Gastrocnemius medialis (tissue), 4 donors: ENCODE data around the gene WSCD1. TPM values are rescaled to one million over a fixed set of nuclear protein-coding genes. Genes with fewer than 3 reads are reported as not detected.

ENCODE experiments used
- ATAC-seq, 2 donors: fragments of 150-250 bp; one replicate each; pipeline ENCODE4 v1.9.1; 2016
- DNase-seq, 2 donors: peaks; one replicate each; pipeline ENCODE4 v3.0.0-alpha.2; 2019
- H3K27ac ChIP-seq, 4 donors: fragments of 200-600 bp; sonication (generic); 1 replicate in 1 of 4; 2 replicates in 3 of 4; pipeline ENCODE4 v1.5.1; 2016 to 2018; ENCODE audit warnings: mild to moderate bottlenecking in 2 of 4, moderate library complexity in 1 of 4
- H3K27me3 ChIP-seq, 3 donors: fragments of 200-600 bp; sonication (generic) in 2 of 3; 1 replicate in 1 of 3; 2 replicates in 2 of 3; pipeline versions ENCODE4 v1.5.1 to v1.6.0; 2016 to 2019; ENCODE audit warnings: mild to moderate bottlenecking in 1 of 3, moderate library complexity in 1 of 3
- H3K36me3 ChIP-seq, 2 donors: fragments of 200-600 bp; sonication (generic) in 1 of 2; one replicate each; pipeline ENCODE4 v1.5.1; 2017 to 2018
- H3K4me1 ChIP-seq, 2 donors: fragments of 200-600 bp; sonication (generic) in 1 of 2; one replicate each; pipeline ENCODE4 v1.5.1; 2016 to 2017; ENCODE audit warnings: mild to moderate bottlenecking in 2 of 2
- H3K4me3 ChIP-seq, 4 donors: fragments of 200-600 bp; sonication (generic) in 3 of 4; 1 replicate in 1 of 4; 2 replicates in 3 of 4; pipeline ENCODE4 v1.5.1; 2016 to 2019; ENCODE audit warnings: mild to moderate bottlenecking in 2 of 4
- H3K9me3 ChIP-seq, 3 donors: fragments of 200-600 bp; sonication (generic) in 2 of 3; 1 replicate in 1 of 3; 2 replicates in 2 of 3; pipeline ENCODE4 v1.5.1; 2016 to 2019
- POLR2A ChIP-seq, 2 donors: fragments of 450-650 bp; IDR thresholded peaks; one replicate each; pipeline ENCODE4 v1.6.1; 2017; ENCODE audit warnings: antibody characterized with exemption in 2 of 2, mild to moderate bottlenecking in 2 of 2, moderate library complexity in 2 of 2
- in situ Hi-C, 4 donors: fragments of 200-750 bp; cut with MboI; loops; one replicate each; pipeline versions ENCODE4 v1.15.0 to v1.8.0; 2017; ENCODE audit warnings: low sequenced_read_pairs in 4 of 4
- intact Hi-C: fragments of 100-400 bp; cut with DNase I; formaldehyde crosslinking; loops from one replicate; pipeline ENCODE4 v1.15.1; 2023; ENCODE audit warnings: low total_unique reads
- total RNA-seq, 4 donors: library from RNA; depleted of rRNA; stranded (reverse); fragments of >200 nt; gene quantifications; one replicate each; pipeline versions ENCODE4 v1.1.0 to v1.2.3, GENCODE V29; 2016
- TF ChIP-seq, protein P1 (sequence below), 5 experiments: fragments of 450-650 bp in 3 of 5; fragments of 200-600 bp in 2 of 5; sonication (generic) in 2 of 5; IDR thresholded peaks in 4 of 5; conservative IDR thresholded peaks in 1 of 5; 1 replicate in 4 of 5; 2 replicates in 1 of 5; pipeline ENCODE4 v1.5.1; 2016 to 2019; ENCODE audit warnings: antibody characterized with exemption in 5 of 5, mild to moderate bottlenecking in 3 of 5, moderate library complexity in 3 of 5

The WSCD1 gene
- total RNA-seq, 4 donors from 2014 or later: 2.7 to 15.3 (median 5.9) TPM

DNA sequence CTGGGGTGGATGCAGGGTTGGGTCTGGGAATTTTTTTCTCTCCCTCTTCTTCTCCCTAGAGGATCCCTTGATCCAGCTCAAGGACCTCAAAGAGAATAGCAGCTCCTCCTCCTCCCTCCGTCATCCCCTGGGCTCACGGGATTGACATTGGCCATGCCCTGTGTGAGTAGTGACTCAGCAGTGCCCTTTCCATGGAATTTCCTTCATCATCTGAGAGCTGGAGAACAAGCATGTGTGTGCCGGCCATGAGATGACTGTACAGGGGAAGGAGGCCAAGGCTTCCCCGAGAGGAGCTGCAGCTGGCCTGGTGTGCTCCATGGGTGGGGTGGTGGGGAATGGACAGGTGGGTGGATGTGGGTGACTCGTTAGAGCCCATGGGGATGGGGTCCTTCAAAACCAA lies 8.9 kb upstream of the WSCD1 start:
- peaks cover 0 to 9% (median 0%) of the 10 kb centered on the region in 3 donors for H3K27me3 ChIP-seq
- H3K9me3 ChIP-seq: no peaks in the 10 kb centered on the region
- no peak for TF ChIP-seq POLR2A (IDR thresholded peaks at IDR 0.05)
- TF ChIP-seq, protein P1, sequence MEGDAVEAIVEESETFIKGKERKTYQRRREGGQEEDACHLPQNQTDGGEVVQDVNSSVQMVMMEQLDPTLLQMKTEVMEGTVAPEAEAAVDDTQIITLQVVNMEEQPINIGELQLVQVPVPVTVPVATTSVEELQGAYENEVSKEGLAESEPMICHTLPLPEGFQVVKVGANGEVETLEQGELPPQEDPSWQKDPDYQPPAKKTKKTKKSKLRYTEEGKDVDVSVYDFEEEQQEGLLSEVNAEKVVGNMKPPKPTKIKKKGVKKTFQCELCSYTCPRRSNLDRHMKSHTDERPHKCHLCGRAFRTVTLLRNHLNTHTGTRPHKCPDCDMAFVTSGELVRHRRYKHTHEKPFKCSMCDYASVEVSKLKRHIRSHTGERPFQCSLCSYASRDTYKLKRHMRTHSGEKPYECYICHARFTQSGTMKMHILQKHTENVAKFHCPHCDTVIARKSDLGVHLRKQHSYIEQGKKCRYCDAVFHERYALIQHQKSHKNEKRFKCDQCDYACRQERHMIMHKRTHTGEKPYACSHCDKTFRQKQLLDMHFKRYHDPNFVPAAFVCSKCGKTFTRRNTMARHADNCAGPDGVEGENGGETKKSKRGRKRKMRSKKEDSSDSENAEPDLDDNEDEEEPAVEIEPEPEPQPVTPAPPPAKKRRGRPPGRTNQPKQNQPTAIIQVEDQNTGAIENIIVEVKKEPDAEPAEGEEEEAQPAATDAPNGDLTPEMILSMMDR (IDR thresholded peaks at IDR 0.05 in 4 of 5, conservative IDR thresholded peaks at IDR 0.05 in 1 of 5): no peak
- in situ Hi-C loops (loop anchor here in 2 of 4 donors (25.0 kb wide), 3 partner anchors 101 to 474 kb away; partner anchors contain the start of gene NLRP1 (in 2 of the 2)), intact Hi-C loops (no loop called here)
- H3K27ac ChIP-seq: no peak overlapping the region
- ATAC-seq: peak; percentile 74 to 87
- no peaks in the 10 kb centered on the region for H3K36me3 ChIP-seq
- no peaks in the 10 kb centered on the region for H3K4me1 ChIP-seq
- H3K4me3 ChIP-seq: no peak overlapping the region
- peak in 1 of 2 donors; percentile 44 for DNase-seq

DNA sequence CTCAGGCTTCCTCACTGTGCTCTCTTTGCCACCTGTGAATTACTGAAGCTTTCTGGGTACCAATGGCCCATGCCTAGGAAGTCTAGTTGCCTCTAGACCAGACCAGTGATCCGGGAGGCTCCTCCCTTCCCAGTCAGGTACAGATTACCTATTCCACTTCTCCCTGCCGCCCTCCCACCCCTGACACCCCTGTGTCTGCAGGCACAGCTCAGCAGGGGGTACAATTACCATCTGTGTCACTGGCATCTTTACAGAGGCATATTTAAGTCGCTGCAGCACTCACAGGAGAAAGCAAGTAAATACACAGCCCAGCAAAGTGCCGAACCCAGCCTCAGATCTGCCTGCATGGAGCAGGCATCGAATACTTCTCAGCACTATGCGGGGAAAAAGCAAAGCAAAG lies 5.3 kb upstream of the WSCD1 start:
- in situ Hi-C loops: loop anchor here in 2 of 4 donors (25.0 kb wide), 3 partner anchors 97 to 478 kb away; partner anchors contain the start of gene NLRP1 (in 2 of the 2)
- peaks cover 0 to 7% of the 10 kb centered on the region in 2 donors for H3K4me1 ChIP-seq
- intact Hi-C loops: no loop called here
- H3K27me3 ChIP-seq: peaks cover 0 to 9% (median 0%) of the 10 kb centered on the region in 3 donors
- no peaks in the 10 kb centered on the region for H3K36me3 ChIP-seq
- no peak overlapping the region for H3K27ac ChIP-seq
- ATAC-seq: no peak
- no peak overlapping the region for H3K4me3 ChIP-seq
- H3K9me3 ChIP-seq: no peaks in the 10 kb centered on the region
- no peak for TF ChIP-seq POLR2A (IDR thresholded peaks at IDR 0.05)
- TF ChIP-seq, protein P1 (IDR thresholded peaks at IDR 0.05 in 4 of 5, conservative IDR thresholded peaks at IDR 0.05 in 1 of 5): no peak
- DNase-seq: no peak

DNA sequence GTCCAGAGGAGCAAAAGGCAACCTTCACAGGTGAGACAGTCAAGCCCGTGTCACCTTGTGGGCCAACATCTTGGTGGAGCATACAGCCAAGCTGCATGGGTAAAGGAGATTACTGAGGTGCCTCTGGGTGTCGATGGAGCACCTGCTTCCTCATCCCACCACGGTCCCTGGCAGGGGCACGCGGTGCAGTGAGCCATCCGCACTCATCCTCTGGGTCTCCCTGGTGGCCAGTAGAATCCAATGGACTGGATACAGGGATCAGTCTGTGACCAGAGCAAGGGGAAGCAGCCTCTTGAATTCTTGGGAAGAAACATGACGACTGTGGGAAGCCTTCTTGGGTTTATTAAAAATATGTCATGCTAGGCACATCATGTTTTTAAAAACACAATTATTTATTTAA lies 4.8 kb upstream of the WSCD1 start:
- Histone ChIP-seq H3K9me3 (no peaks in the 10 kb centered on the region), H3K4me3 (no peak overlapping the region), H3K4me1 (peaks cover 0 to 9% of the 10 kb centered on the region in 2 donors), H3K27me3 (peaks cover 0 to 9% (median 0%) of the 10 kb centered on the region in 3 donors), H3K27ac (no peak overlapping the region), H3K36me3 (no peaks in the 10 kb centered on the region)
- no peak for TF ChIP-seq POLR2A (IDR thresholded peaks at IDR 0.05)
- TF ChIP-seq, protein P1 (IDR thresholded peaks at IDR 0.05 in 4 of 5, conservative IDR thresholded peaks at IDR 0.05 in 1 of 5): no peak
- in situ Hi-C loops: loop anchor here in 2 of 4 donors (25.0 kb wide), 3 partner anchors 97 to 478 kb away; partner anchors contain the start of gene NLRP1 (in 2 of the 2)
- ATAC-seq (no peak), DNase-seq (no peak)
- intact Hi-C loops: no loop called here

DNA sequence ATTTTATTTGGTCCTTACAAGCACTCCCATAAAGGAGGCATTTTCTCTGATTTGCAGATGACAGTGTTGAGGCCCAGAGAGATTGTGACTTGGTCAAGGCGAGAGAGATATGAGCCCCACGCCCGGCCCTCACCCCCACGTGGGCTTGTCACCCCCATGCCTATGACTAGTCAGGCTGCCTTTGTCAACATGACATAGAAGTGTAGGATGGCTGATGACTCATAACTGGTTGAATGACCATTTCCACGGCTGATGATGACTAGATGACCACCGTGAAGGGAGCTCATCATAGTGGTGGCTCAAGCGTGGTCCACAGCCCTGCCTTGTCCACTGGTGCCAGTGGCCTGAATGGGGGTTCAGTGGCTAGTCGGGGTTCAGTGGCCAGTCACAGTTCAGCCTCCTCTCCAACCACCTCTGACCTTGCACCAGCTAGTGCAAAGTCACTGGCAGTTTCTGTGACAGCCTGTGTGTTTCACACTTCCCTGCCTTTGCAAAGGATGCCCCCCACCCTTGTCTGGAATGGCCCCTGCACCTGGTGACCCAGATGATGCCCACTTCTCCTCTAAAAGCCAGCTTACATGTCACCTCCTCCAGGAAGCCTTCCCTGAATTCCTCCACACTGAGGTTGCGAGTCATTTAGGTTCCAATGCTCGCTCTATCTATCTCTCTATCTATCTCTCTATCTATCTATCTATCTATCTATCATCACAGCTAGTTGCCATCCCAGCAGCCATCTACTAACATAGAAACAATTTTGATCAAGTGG lies 3.8 kb upstream of the WSCD1 start:
- no peaks in the 10 kb centered on the region for H3K9me3 ChIP-seq
- H3K36me3 ChIP-seq: no peaks in the 10 kb centered on the region
- no peak for DNase-seq
- peaks cover 0 to 9% (median 0%) of the 10 kb centered on the region in 3 donors for H3K27me3 ChIP-seq
- in situ Hi-C loops: loop anchor here in 2 of 4 donors (25.0 kb wide), 3 partner anchors 96 to 479 kb away; partner anchors contain the start of gene NLRP1 (in 2 of the 2)
- intact Hi-C loops: no loop called here
- TF ChIP-seq, protein P1 (IDR thresholded peaks at IDR 0.05 in 4 of 5, conservative IDR thresholded peaks at IDR 0.05 in 1 of 5): no peak
- TF ChIP-seq POLR2A (IDR thresholded peaks at IDR 0.05): no peak
- peaks cover 5 to 9% of the 10 kb centered on the region in 2 donors for H3K4me1 ChIP-seq
- ATAC-seq: no peak
- no peak overlapping the region for H3K27ac ChIP-seq
- H3K4me3 ChIP-seq: no peak overlapping the region
